HAP-1 (cell line): ENCODE data around the gene ZRANB1.

Experiments used
- DNase-seq, 2 experiments: peaks; one replicate each; pipeline ENCODE4 v3.0.0-alpha.2; 2016 to 2020; ENCODE audit warnings: low spot score in 2 of 2
- H3K27me3 ChIP-seq: fragments of 250-450 bp; sonication (Bioruptor Pico); 2 replicates; pipeline ENCODE4 v1.5.1; 2020; ENCODE audit warnings: low read depth, mild to moderate bottlenecking, moderate library complexity
- H3K36me3 ChIP-seq: fragments of 250-450 bp; sonication (Bioruptor Pico); replicated peaks from 2 replicates; pipeline ENCODE4 v1.5.1; 2020; ENCODE audit warnings: mild to moderate bottlenecking
- H3K4me1 ChIP-seq: fragments of 250-450 bp; sonication (Bioruptor Pico); 2 replicates; pipeline ENCODE4 v1.5.1; 2020; ENCODE audit warnings: mild to moderate bottlenecking
- H3K4me3 ChIP-seq: fragments of 250-450 bp; sonication (Bioruptor Pico); 2 replicates; pipeline ENCODE4 v1.5.1; 2020; ENCODE audit warnings: mild to moderate bottlenecking, moderate library complexity
- H3K9me3 ChIP-seq: fragments of 250-450 bp; sonication (Bioruptor Pico); 2 replicates; pipeline ENCODE4 v1.5.1; 2020; ENCODE audit warnings: mild to moderate bottlenecking, moderate library complexity
- in situ Hi-C: fragments of 300-500 bp; cut with MboI; formaldehyde crosslinking; loops from 3 replicates; pipeline ENCODE4 v1.14.3; 2020; ENCODE audit warnings: low sequenced_read_pairs, inconsistent platforms, mixed read lengths

Gene ZRANB1

DNA sequence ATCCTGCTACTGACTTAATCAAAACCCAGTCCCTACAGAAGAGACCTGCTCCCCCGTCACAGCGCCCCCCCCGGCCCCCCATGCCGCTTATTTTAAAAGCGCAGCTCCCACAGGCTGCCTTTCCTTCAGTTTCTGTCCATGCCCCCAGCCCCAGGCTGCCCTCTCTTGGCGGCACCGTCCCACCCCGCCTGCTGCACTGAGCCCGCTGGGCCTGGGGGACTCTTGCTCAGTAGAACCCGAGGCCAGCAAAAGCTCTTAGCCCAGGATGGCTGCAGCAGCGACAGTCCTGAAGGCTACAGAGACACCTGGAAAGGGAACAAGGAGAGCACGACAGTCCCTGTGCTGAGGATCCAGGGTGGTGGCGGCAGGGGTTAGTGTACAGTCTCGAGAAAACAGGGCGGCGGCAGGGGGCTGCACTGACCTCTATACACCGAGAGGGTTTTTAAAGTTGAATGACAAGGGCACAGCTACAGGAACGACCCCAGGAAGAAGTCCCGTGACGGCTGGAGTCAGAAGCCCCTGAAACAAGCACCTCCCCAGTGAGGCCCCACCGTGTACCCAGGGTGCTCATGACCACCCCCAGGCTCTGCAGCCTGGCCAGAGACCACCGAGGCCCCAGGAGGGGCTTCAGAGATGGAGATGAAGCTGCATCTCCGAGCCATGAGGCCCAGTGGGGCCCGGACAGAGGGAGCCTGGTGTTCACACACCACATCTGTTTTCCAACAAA, 54.4 kb downstream of the ZRANB1 start:
- Histone ChIP-seq H3K9me3 (no peaks in the 10 kb centered on the region), H3K27me3 (no peaks in the 10 kb centered on the region), H3K4me3 (no peak overlapping the region), H3K36me3 (peaks cover 87% of the 10 kb centered on the region), H3K4me1 (no peaks in the 10 kb centered on the region)
- no peak for DNase-seq
- in situ Hi-C loops: loop anchor here (25.0 kb wide), 1 partner anchor 459 kb away; no protein-coding TSS in a partner anchor

- in situ Hi-C loops: loop anchor here (25.0 kb wide), 1 partner anchor 460 kb away; no protein-coding TSS in a partner anchor
- Histone ChIP-seq H3K36me3 (peaks cover 81% of the 10 kb centered on the region), H3K27me3 (no peaks in the 10 kb centered on the region), H3K4me1 (no peaks in the 10 kb centered on the region), H3K4me3 (no peak overlapping the region), H3K9me3 (no peaks in the 10 kb centered on the region)
- no peak for DNase-seq
Observed at GRCh38 chr10:124996854-124997215, 54.9 kb downstream of the ZRANB1 start.

GRCh38 chr10:124997306-124997705, 55.4 kb downstream of the ZRANB1 start:
- Histone ChIP-seq H3K4me1 (no peaks in the 10 kb centered on the region), H3K4me3 (no peak overlapping the region), H3K9me3 (no peaks in the 10 kb centered on the region), H3K36me3 (peaks cover 78% of the 10 kb centered on the region), H3K27me3 (no peaks in the 10 kb centered on the region)
- in situ Hi-C loops: loop anchor here (25.0 kb wide), 1 partner anchor 460 kb away; no protein-coding TSS in a partner anchor
- DNase-seq: no peak

- in situ Hi-C loops: loop anchor here (25.0 kb wide), 1 partner anchor 461 kb away; no protein-coding TSS in a partner anchor
Observed at GRCh38 chr10:124997771-124998623, 56.1 kb downstream of the ZRANB1 start.

DNA sequence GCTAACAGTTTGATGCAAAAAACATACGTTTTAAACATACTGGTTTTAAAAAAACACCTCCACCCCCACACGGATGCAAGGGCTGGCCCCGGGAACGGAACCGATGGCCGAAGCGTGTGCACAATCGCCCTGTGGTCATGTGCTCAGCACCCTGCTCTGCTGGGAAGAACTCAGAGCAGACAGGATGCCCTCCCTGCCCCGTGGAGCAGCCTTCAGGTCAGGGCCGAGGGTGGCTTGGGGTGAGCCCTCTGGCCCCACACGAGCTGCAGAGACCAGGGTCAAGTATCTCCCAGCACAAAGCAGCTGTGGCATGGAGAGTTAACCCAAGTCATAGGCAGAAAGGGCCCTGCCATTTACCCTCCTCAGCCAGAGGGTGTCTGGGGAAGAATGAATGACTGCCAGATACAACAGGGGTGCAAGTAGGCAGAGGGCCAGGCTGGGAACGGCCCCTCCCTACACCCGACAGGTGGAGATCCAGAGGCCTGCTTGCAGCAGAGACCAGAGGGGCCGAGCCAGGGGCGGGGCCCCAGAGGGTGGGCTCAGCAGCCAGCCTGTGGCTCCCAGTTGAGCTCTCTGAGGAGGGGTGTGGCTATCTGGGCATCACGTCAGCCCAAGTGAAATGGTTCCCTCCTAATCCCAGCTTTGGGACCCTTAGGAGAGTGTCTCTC, 56.8 kb downstream of the ZRANB1 start:
- no peaks in the 10 kb centered on the region for H3K27me3 ChIP-seq
- in situ Hi-C loops: loop anchor here (25.0 kb wide), 1 partner anchor 461 kb away; no protein-coding TSS in a partner anchor
- H3K4me1 ChIP-seq: no peaks in the 10 kb centered on the region
- peaks cover 71% of the 10 kb centered on the region for H3K36me3 ChIP-seq
- peak in 1 of 2 experiments; percentile 5 for DNase-seq
- no peak overlapping the region for H3K4me3 ChIP-seq
- no peaks in the 10 kb centered on the region for H3K9me3 ChIP-seq

More at GRCh38 chr10:124997771-124998623, 56.1 kb downstream of the ZRANB1 start:
- Histone ChIP-seq H3K27me3 (no peaks in the 10 kb centered on the region), H3K36me3 (peaks cover 78% of the 10 kb centered on the region), H3K9me3 (no peaks in the 10 kb centered on the region), H3K4me3 (no peak overlapping the region), H3K4me1 (no peaks in the 10 kb centered on the region)
- DNase-seq: peak in 1 of 2 experiments; percentile 5

DNA sequence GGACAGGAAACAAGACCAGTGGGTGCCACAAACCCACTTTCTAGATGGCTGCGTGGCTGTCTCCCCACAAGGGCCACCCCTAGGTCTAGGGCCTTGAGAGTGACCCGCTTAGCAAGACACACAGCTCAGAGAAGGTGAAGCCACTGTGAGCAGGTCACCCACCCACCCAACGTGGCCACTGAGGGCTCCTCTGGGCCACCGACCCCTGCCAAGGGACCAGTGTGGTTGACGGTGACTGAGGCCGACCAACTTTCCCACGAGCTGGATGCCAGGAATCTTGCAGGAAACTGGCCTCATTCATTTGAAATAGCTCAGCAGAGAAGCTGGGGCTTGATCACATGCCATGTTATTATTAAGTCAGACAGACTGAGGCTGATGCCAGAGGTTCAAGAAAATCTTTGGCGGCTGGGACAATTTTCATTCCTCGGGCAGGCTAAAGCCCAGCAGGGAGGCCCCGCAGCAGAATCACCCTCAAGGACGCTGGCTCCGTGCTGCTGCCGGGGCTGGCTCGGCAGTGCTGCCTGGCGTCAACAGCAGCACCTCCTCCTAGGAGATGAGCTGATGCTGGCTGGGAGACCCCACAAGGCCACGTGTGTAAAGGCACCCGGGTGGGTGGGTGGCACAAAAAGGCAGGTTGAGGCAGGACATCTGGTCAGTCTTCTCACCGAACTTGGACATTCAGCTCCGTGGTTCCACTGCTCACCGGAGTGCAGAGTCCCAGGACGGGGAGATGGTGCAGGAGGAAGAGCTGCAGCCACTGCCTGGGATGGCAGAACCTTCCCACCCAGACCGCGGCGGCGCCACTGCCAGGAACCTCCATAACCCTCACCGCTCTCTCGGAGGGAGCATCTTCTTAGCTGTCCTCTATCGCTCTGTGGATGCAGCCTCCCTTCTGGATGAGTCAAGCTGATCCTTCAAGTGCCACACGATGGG, 57.8 kb downstream of the ZRANB1 start:
- in situ Hi-C loops: loop anchor here (25.0 kb wide), 1 partner anchor 462 kb away; no protein-coding TSS in a partner anchor
- Histone ChIP-seq H3K27me3 (no peaks in the 10 kb centered on the region), H3K9me3 (no peaks in the 10 kb centered on the region), H3K4me1 (no peaks in the 10 kb centered on the region), H3K36me3 (peaks cover 62% of the 10 kb centered on the region), H3K4me3 (no peak overlapping the region)
- peak in 1 of 2 experiments; percentile 6 for DNase-seq

GRCh38 chr10:125000366-125001312, 58.7 kb downstream of the ZRANB1 start:
- peak in 1 of 2 experiments; percentile 37 for DNase-seq
- H3K4me3 ChIP-seq: no peak overlapping the region
- H3K27me3 ChIP-seq: no peaks in the 10 kb centered on the region
- H3K4me1 ChIP-seq: no peaks in the 10 kb centered on the region
- in situ Hi-C loops: no loop called here
- H3K36me3 ChIP-seq: peaks cover 53% of the 10 kb centered on the region
- H3K9me3 ChIP-seq: no peaks in the 10 kb centered on the region

DNA sequence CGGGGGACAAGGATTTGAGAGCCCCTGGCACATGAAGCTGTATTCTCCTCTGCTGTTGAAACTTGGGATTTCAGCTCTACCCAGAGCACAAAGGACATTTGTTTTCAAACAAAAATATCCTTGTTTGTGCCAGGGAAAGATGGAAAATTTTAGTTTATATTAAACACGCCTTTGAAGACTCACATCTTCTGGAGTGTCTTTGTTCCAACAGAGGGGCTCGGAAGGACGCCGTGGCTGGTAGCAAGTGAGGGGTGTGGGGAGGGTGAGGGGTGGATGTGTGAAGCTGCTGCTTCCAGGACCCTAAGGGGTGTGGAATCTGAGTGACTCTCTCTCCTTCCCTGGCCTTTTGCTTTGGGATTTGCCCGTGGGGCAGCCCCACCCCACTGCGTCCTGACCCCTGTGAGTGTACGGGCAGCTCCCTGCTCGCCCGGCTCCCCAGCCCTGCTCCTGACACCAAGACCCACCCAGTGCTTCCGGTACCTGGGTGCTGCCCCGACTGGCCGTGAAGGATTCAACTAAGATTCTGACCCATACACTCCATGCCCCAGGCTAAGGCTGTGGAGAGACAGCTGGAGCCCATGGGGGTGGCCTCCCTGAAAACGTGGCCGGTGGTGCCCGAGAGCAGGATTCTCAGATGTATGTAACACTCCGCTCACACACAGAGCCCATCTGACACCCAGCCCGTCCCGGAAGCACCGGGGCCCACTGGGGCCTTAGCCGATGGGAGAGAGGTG, 59.6 kb downstream of the ZRANB1 start:
- peaks cover 52% of the 10 kb centered on the region for H3K36me3 ChIP-seq
- no peaks in the 10 kb centered on the region for H3K4me1 ChIP-seq
- no peak overlapping the region for H3K4me3 ChIP-seq
- in situ Hi-C loops: no loop called here
- no peaks in the 10 kb centered on the region for H3K9me3 ChIP-seq
- no peaks in the 10 kb centered on the region for H3K27me3 ChIP-seq
- DNase-seq: peak in 1 of 2 experiments; percentile 5

GRCh38 chr10:125002047-125002422, 60.1 kb downstream of the ZRANB1 start:
- H3K4me1 ChIP-seq: no peaks in the 10 kb centered on the region
- peak in 1 of 2 experiments; percentile 3 for DNase-seq
- peaks cover 46% of the 10 kb centered on the region for H3K36me3 ChIP-seq
- H3K9me3 ChIP-seq: no peaks in the 10 kb centered on the region
- in situ Hi-C loops: no loop called here
- H3K27me3 ChIP-seq: no peaks in the 10 kb centered on the region
- H3K4me3 ChIP-seq: no peak overlapping the region

DNA sequence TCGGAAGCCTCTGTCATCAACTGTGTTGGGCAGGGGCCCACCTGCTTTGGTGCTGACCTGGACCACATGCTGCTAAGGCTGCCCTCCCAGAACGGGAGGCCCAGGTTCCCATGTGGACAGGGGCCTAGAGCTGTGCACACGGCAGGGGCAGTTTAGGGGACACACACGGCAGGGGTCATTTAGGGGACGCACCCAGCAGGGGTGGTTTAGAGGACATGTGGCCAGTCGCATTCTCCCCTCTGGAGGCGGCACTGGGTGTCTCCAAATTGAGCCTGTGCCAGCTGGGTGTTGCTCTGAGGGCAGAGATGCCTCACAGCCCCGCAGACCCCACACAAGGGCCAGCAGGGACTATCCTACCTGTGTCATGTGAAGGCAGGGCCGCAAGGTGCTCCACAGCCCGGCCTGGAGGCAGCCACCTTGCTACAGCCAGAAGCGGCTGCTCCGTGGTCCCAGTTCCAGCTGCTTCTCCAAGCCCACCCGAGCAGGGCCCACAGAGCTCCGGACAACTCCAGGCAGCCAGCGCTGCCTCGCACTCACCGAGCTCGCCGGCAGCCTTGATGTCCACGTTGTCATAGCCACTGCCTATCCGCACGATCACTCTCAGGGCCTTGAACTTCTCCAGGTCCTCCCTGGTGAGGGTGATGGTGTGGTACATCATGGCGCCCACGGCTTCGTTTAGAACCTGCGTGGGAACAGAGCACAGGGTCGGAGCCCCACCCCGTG, 60.7 kb downstream of the ZRANB1 start:
- peaks cover 41% of the 10 kb centered on the region for H3K36me3 ChIP-seq
- H3K4me1 ChIP-seq: no peaks in the 10 kb centered on the region
- in situ Hi-C loops: no loop called here
- H3K27me3 ChIP-seq: no peaks in the 10 kb centered on the region
- no peak overlapping the region for H3K4me3 ChIP-seq
- DNase-seq: peak in 1 of 2 experiments; percentile 7
- H3K9me3 ChIP-seq: no peaks in the 10 kb centered on the region
